ENCODE results near the gene FGF14. TPM values are rescaled to one million over a fixed set of nuclear protein-coding genes. Genes with fewer than 3 reads are reported as not detected.

Gene FGF14
- total RNA-seq, 1 donor from 2014 or later: 1.7 TPM

- Mint-ChIP-seq H3K27ac (ENCODE audit: unreplicated experiment) (no peak overlapping the region), H3K4me1 (no peaks in the 10 kb centered on the region), H3K4me3 (no peak overlapping the region), H3K36me3 (ENCODE audit: low read depth) (no peaks in the 10 kb centered on the region), H3K27me3 (ENCODE audit: low read depth) (no peaks in the 10 kb centered on the region), H3K9me3 (no peaks in the 10 kb centered on the region)
- no peak for DNase-seq (ENCODE audit: low read depth, low spot score)
- no peak for TF ChIP-seq CTCF (conservative IDR thresholded peaks at IDR 0.05)
Measured at GRCh38 chr13:101718496-101718895, 683.4 kb downstream of the FGF14 start.

GRCh38 chr13:101717353-101717752, 684.5 kb downstream of the FGF14 start:
- no peak overlapping the region for H3K27ac Mint-ChIP-seq (ENCODE audit: unreplicated experiment)
- no peaks in the 10 kb centered on the region for H3K27me3 Mint-ChIP-seq (ENCODE audit: low read depth)
- no peaks in the 10 kb centered on the region for H3K9me3 Mint-ChIP-seq
- no peak for TF ChIP-seq CTCF (conservative IDR thresholded peaks at IDR 0.05)
- DNase-seq (ENCODE audit: low read depth, low spot score): no peak
- H3K4me1 Mint-ChIP-seq: no peaks in the 10 kb centered on the region
- no peaks in the 10 kb centered on the region for H3K36me3 Mint-ChIP-seq (ENCODE audit: low read depth)
- no peak overlapping the region for H3K4me3 Mint-ChIP-seq

- Mint-ChIP-seq H3K27ac (ENCODE audit: unreplicated experiment) (no peak overlapping the region), H3K9me3 (no peaks in the 10 kb centered on the region), H3K36me3 (ENCODE audit: low read depth) (no peaks in the 10 kb centered on the region), H3K4me3 (no peak overlapping the region), H3K4me1 (no peaks in the 10 kb centered on the region), H3K27me3 (ENCODE audit: low read depth) (peaks cover 3% of the 10 kb centered on the region)
- no peak for DNase-seq (ENCODE audit: low read depth, low spot score)
- TF ChIP-seq CTCF (conservative IDR thresholded peaks at IDR 0.05): no peak
Measured at GRCh38 chr13:101714195-101714594, 687.7 kb downstream of the FGF14 start.

GRCh38 chr13:101712026-101712348, 689.9 kb downstream of the FGF14 start:
- Mint-ChIP-seq H3K4me3 (no peak overlapping the region), H3K36me3 (ENCODE audit: low read depth) (no peaks in the 10 kb centered on the region), H3K4me1 (no peaks in the 10 kb centered on the region), H3K9me3 (no peaks in the 10 kb centered on the region), H3K27me3 (ENCODE audit: low read depth) (peaks cover 3% of the 10 kb centered on the region), H3K27ac (ENCODE audit: unreplicated experiment) (no peak overlapping the region)
- DNase-seq (ENCODE audit: low read depth, low spot score): no peak
- no peak for TF ChIP-seq CTCF (conservative IDR thresholded peaks at IDR 0.05)

GRCh38 chr13:101711307-101712025, 690.4 kb downstream of the FGF14 start:
- TF ChIP-seq CTCF (conservative IDR thresholded peaks at IDR 0.05): no peak
- H3K4me3 Mint-ChIP-seq: no peak overlapping the region
- H3K36me3 Mint-ChIP-seq (ENCODE audit: low read depth): no peaks in the 10 kb centered on the region
- no peak overlapping the region for H3K27ac Mint-ChIP-seq (ENCODE audit: unreplicated experiment)
- peaks cover 3% of the 10 kb centered on the region for H3K27me3 Mint-ChIP-seq (ENCODE audit: low read depth)
- H3K4me1 Mint-ChIP-seq: no peaks in the 10 kb centered on the region
- H3K9me3 Mint-ChIP-seq: no peaks in the 10 kb centered on the region
- no peak for DNase-seq (ENCODE audit: low read depth, low spot score)

Data from neural crest cell (in vitro differentiated cells).